GM19372 (cell line): ENCODE data around the gene CEP192.
"Not testable (repeated sequence)": the region's sequence is repeated elsewhere in the genome, so short reads cannot be mapped to it uniquely, and the experiment has no call there.

Experiments
- ATAC-seq: cut with Tn5 transposase; IDR thresholded peaks from one replicate; pipeline ENCODE4 v1.9.1; 2021; ENCODE audit warnings: mild to moderate bottlenecking, low read depth, moderate library complexity; ENCODE audit not compliant: unreplicated experiment

Gene CEP192

GRCh38 chr18:12990967-12991820 lies at the start of gene CEP192:
Gene CEP192 (plus strand): TSS chr18:12991362. CDS start chr18:12999425, 8,063 bp downstream.
- ATAC-seq, result peak; percentile 79

- ATAC-seq, result no peak
These were observed 47.9 kb upstream of the CEP192 start for GRCh38 chr18:12943215-12943614.

- ATAC-seq, result no peak
These were observed 46.5 kb upstream of the CEP192 start for GRCh38 chr18:12944709-12945108.

DNA sequence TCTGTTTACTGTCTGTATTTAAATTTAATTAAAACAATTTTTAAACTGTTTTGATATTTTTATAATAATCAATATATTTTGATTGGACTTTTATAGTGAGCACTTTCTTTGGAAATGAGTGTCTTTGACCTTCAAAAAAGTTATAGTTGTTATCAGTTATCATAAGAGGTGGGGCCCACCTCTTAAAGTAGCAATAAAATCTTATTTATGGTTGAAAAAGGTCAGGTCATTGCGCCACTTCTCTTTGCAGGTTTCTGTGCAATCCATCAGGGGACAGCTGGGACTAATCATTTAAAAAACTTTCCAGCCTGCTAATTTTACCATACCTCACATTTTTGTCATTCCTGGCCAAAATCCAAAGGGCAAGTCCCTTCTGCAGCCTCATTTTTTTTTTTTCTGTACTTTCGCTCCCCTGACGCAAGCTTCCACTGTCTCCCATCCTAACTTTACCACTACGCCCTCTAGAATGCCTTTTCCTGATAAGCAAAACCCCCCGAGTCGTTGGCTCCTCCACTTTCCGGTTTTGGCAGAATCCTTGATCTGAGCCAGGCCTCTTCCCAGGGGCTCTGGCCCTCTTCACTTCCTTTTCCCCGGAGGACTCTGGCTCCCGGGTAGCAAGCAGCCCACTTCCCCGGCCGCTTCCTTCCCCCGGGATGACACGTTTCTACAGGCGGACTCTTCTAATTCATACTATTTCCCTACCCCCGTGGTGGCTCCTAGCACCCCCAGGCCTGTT lies 44.4 kb upstream of the CEP192 start:
- no peak for ATAC-seq

- ATAC-seq, result peak; percentile 65
These were observed 43.7 kb upstream of the CEP192 start, which contains the start of gene SEH1L for GRCh38 chr18:12947285-12948049. Gene SEH1L (plus strand): TSS chr18:12948011. CDS start chr18:12948122, 111 bp downstream.

GRCh38 chr18:12948050-12948804 lies 42.9 kb upstream of the CEP192 start:
- ATAC-seq, result peak; percentile 72

- no peak for ATAC-seq
These were observed 32.7 kb upstream of the CEP192 start for GRCh38 chr18:12958478-12958877.

- ATAC-seq, result no peak
These were observed 30.8 kb upstream of the CEP192 start for GRCh38 chr18:12960395-12960794.

- no peak for ATAC-seq
These were observed 30.2 kb upstream of the CEP192 start for GRCh38 chr18:12960853-12961397.

GRCh38 chr18:12963069-12963468 lies 28.1 kb upstream of the CEP192 start:
- ATAC-seq, result no peak

DNA sequence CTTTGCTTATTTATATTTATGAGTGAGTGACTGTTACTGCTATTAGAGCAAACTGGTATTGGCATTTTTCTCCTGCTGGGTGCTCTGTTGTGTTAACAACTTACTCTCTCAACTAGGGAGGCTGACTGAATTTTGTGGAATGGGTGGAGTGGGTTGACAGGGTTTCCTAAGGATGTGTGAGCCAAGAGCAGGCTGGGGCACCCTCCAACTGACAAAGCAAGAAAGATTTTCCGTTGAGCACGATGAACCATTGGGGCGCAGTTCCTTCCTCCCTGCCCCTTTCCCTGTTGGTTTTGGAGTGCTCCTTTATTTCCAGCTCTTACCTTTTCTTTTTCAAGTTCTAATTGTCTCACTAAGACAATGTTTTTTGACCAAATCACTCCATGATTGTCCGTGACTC lies 23.0 kb upstream of the CEP192 start:
- no peak for ATAC-seq

GRCh38 chr18:12968619-12969018 lies 22.5 kb upstream of the CEP192 start:
- ATAC-seq, result no peak

DNA sequence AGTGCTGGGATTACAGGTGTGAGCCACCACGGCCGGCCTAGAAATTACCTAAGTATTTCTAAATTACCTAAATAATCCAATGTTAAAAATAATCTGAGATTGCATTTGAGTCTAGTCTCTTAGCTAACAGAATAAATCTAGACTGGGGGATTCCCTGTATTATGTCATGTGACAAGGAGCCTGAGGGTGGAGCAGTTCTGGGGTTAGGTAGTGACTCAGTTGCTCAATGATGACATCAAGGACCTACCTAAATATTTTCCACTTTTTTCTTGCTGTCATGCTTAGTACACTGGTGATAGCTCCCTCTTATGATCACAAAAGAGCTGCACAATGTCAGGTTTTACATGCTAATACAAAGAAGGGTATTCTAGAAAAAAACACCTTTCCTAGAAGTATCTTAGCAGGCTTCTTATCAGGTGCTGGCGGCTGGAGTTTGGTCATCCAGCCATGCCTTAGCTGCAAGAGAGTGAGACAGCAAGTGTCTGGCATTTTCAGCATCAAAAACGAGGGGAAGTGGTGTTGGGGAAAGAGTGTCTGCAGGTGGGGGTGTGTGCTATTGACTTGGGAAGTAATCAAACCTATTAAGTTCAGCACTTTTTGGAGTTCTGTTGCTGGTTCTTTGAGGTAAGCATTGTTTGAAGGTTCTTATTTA lies 17.5 kb upstream of the CEP192 start:
- ATAC-seq, result no peak

DNA sequence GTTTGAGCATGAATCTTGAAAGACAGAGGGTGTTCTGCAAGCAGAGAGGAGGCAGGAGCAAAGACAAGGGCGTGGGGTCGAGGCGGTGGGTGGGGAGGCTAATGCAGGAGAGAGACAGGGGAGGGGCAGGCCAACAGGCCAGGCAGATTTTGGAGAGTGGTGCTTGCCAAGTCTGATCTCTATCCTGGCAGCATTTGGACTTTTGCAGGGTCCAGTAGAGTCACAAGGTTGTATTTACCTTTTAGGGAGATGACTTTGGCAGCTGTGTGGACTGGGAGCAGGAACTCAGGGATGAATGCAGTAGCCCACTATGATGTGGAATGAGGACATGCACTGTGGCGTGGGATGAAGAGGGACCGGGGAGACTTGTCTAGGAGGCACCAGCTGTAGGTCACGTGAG lies 15.7 kb upstream of the CEP192 start:
- ATAC-seq, result no peak

DNA sequence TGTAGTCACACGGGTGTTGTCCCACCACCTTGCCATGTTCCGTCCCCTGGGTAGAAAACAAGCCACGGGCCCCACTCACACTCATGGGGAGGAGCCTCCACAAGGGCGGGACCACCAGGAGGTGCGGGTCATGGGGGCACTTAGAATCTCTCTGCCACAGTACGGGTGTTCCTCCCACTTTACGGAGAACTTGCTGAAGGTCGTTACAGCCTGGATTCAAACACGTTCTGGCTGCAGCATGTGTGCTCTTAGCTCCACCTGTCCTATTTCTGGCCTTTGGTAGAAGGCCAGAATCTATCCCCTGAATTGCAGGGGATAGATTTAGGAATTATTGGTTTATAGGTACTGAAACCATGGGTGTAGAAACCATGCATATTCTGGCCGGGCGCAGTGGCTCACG lies 14.9 kb upstream of the CEP192 start:
- ATAC-seq, result no peak

- ATAC-seq, result not testable (repeated sequence)
These were observed 11.1 kb upstream of the CEP192 start for GRCh38 chr18:12980065-12980464.

DNA sequence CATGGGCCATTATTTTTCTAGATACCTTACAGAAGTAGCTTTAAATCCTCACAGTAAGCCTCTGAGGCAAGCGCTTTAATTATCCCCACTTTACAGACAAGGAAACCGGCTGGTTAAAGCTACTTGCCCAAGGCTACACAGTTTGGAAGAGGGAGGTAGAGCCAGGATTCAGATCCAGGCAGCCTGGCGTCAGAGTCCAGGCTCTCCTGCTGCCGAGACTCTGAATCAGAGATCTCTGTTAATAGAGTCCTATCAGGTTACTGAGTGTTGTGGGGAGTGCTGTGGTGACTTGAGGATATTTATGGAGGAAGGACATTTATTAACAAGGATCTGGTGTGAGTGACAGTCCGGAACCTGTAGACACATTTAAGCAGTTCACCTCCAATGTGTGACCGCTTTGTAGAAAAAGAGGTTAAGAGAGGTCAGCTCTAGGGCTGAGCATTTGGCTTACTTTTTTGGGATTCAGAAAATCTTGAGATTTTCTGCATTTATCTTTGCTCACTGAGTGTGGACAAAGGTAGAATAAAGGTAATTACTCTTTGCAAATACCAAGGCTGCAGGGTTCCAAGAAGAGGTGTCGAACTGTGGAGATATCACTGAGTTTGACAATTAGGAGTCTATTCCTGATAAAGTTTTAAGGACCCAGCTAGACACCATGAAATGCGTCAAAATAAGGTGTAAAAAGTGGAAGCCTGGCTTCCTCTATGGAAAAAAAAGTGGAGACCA lies 1.6 kb upstream of the CEP192 start:
- no peak for ATAC-seq

DNA sequence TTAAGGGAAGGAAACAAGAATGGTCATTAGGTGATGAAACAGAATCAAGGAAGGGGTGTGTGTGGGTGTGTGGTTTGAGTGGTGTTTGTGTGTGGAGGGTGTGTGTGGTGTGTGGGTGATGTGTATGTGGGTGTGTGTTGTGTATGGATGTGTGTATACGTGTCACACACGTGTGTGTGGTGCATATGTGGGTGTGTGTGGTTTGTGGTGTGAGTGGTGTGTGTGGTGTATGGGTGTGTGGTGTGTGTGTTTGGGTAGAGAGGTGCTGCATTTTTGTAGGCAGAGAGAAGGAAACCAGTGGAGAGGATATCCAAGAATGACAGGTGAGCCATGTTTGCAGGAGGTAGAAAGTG lies 1.1 kb upstream of the CEP192 start:
- no peak for ATAC-seq

- no peak for ATAC-seq
These were observed 558 bp upstream of the CEP192 start for GRCh38 chr18:12990641-12990966.
